Liver (tissue), 3 donors: Measurements from ENCODE around the gene NEB.
"Not testable (repeated sequence)": the region's sequence is repeated elsewhere in the genome, so short reads cannot be mapped to it uniquely, and the experiment has no call there.

Experiments used
- FOXA1 ChIP-seq: IDR thresholded peaks from 2 replicates; pipeline ENCODE4 v1.6.1; 2016; ENCODE audit warnings: antibody characterized with exemption
- JUND ChIP-seq, 2 donors: IDR thresholded peaks; 2 replicates each; pipeline ENCODE4 v1.6.1; 2016; ENCODE audit warnings: antibody characterized with exemption in 2 of 2
- RAD21 ChIP-seq, 2 donors: IDR thresholded peaks; 2 replicates each; pipeline ENCODE4 v1.6.1; 2016; ENCODE audit warnings: antibody characterized with exemption in 2 of 2, mild to moderate bottlenecking in 2 of 2
- SP1 ChIP-seq: IDR thresholded peaks from 2 replicates; pipeline ENCODE4 v1.6.1; 2018; ENCODE audit warnings: antibody characterized with exemption, mild to moderate bottlenecking
- TAF1 ChIP-seq: conservative IDR thresholded peaks from 2 replicates; pipeline ENCODE4 v1.6.1; 2016; ENCODE audit warnings: antibody characterized with exemption, mild to moderate bottlenecking
- YY1 ChIP-seq: IDR thresholded peaks from 2 replicates; pipeline ENCODE4 v1.6.1; 2016; ENCODE audit warnings: antibody characterized with exemption, mild to moderate bottlenecking
- TF ChIP-seq, protein P1 (sequence below): fragments of 150-350 bp; IDR thresholded peaks from 2 replicates; pipeline ENCODE4 v1.5.1; 2017; ENCODE audit warnings: improper control_type of control experiment, low read depth, low read length; ENCODE audit not compliant: missing input control
- TF ChIP-seq, protein P2 (sequence below): IDR thresholded peaks from 2 replicates; pipeline ENCODE4 v1.6.1; 2016; ENCODE audit warnings: antibody characterized with exemption
- TF ChIP-seq, protein P3 (sequence below): IDR thresholded peaks from 2 replicates; pipeline ENCODE4 v1.6.1; 2016; ENCODE audit warnings: antibody characterized with exemption, mild to moderate bottlenecking
- donor health status: healthy.
- donor health status: healthy.

DNA sequence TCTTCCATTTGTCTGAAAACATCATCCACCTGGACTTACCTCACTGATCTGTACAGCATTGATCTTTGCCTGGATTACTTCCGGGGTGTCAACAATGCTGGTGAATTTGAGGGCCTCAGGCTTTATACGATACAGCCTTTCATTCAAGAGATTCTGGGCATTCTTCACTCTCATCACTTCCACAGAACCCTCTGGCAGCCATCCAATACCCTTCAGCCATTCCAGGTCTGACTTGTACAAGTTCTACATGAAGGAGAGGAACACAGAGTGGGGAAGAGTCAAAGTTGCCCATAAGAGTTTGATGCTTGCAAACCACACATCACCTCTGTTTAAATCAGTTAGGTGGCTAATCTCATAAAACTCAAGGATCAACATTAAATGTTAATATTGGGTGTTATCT is 130.7 kb downstream of the NEB start:
- TF ChIP-seq YY1; RAD21 (IDR thresholded peaks at IDR 0.05); SP1; TAF1; FOXA1; JUND (IDR thresholded peaks at IDR 0.05): not testable (repeated sequence)
- TF ChIP-seq, protein P1, sequence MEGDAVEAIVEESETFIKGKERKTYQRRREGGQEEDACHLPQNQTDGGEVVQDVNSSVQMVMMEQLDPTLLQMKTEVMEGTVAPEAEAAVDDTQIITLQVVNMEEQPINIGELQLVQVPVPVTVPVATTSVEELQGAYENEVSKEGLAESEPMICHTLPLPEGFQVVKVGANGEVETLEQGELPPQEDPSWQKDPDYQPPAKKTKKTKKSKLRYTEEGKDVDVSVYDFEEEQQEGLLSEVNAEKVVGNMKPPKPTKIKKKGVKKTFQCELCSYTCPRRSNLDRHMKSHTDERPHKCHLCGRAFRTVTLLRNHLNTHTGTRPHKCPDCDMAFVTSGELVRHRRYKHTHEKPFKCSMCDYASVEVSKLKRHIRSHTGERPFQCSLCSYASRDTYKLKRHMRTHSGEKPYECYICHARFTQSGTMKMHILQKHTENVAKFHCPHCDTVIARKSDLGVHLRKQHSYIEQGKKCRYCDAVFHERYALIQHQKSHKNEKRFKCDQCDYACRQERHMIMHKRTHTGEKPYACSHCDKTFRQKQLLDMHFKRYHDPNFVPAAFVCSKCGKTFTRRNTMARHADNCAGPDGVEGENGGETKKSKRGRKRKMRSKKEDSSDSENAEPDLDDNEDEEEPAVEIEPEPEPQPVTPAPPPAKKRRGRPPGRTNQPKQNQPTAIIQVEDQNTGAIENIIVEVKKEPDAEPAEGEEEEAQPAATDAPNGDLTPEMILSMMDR: not testable (repeated sequence)
- TF ChIP-seq, protein P2, sequence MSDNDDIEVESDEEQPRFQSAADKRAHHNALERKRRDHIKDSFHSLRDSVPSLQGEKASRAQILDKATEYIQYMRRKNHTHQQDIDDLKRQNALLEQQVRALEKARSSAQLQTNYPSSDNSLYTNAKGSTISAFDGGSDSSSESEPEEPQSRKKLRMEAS: not testable (repeated sequence)
- TF ChIP-seq, protein P3, sequence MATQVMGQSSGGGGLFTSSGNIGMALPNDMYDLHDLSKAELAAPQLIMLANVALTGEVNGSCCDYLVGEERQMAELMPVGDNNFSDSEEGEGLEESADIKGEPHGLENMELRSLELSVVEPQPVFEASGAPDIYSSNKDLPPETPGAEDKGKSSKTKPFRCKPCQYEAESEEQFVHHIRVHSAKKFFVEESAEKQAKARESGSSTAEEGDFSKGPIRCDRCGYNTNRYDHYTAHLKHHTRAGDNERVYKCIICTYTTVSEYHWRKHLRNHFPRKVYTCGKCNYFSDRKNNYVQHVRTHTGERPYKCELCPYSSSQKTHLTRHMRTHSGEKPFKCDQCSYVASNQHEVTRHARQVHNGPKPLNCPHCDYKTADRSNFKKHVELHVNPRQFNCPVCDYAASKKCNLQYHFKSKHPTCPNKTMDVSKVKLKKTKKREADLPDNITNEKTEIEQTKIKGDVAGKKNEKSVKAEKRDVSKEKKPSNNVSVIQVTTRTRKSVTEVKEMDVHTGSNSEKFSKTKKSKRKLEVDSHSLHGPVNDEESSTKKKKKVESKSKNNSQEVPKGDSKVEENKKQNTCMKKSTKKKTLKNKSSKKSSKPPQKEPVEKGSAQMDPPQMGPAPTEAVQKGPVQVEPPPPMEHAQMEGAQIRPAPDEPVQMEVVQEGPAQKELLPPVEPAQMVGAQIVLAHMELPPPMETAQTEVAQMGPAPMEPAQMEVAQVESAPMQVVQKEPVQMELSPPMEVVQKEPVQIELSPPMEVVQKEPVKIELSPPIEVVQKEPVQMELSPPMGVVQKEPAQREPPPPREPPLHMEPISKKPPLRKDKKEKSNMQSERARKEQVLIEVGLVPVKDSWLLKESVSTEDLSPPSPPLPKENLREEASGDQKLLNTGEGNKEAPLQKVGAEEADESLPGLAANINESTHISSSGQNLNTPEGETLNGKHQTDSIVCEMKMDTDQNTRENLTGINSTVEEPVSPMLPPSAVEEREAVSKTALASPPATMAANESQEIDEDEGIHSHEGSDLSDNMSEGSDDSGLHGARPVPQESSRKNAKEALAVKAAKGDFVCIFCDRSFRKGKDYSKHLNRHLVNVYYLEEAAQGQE: not testable (repeated sequence)
